GM08714 (cell line): ENCODE data around the gene LMLN.
"Not testable (repeated sequence)": the region's sequence is repeated elsewhere in the genome, so short reads cannot be mapped to it uniquely, and the experiment has no call there.

Experiments used
- H3K4me3 ChIP-seq: fragments of 200-500 bp; sonication (Bioruptor generic); 2 replicates; pipeline ENCODE4 v1.5.1; 2014; ENCODE audit warnings: mild to moderate bottlenecking, low read length, inconsistent platforms
- ZNF274 ChIP-seq: IDR thresholded peaks from 2 replicates; pipeline ENCODE4 v1.6.1; 2012; ENCODE audit warnings: mild to moderate bottlenecking, low read depth, low read length

LMLN gene

DNA sequence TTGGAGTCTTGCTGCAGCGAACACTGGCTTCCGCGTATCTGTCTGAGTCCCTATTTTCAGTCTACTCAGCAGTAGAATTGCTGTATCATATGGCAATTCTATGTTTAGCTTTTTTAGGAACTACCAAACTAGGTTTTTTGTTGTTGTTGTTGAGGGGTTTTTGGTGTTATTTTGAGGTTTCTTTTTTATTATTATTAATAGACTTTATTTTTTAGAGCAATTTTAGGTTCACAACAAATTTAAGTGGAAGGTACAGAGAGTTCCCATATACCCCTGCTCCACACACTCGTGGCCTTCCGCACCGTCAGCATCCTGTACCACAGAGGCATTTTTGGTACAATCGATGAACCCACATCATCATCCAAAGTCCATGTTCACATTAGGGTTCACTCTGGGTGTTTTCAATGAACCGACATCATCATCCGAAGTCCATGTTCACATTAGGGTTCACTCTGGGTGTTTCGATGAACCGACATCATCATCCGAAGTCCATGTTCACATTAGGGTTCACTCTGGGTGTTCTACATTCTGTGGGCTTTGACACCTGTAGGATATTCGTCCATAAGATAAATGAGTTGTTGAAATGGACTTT lies 67.9 kb downstream of the LMLN start:
- H3K4me3 ChIP-seq, result no peak overlapping the region
- TF ChIP-seq ZNF274, result no peak

- TF ChIP-seq ZNF274, result no peak
These were observed 68.7 kb downstream of the LMLN start for GRCh38 chr3:198028718-198029117.

DNA sequence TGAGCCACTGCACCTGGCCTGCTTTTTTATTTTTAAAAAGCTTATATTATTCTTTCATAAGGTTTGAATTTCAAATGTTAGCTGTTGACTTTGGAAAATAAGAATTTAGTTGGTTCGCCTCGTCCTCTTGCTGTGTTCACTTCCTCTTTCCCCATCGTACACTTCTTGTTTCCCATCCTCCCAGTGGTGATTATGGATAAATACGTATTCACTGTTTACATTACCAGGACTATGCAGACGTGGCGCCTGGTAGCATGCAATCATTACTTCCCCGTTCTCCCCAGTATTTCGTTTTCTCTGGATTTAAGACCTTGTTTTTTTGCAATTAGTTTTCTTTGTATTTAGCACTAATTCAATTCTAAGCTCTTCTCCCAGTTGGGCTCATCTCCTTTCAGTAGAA lies 70.1 kb downstream of the LMLN start:
- H3K4me3 ChIP-seq, result no peak overlapping the region
- TF ChIP-seq ZNF274, result no peak

More at GRCh38 chr3:198028718-198029117, 68.7 kb downstream of the LMLN start:
- no peak overlapping the region for H3K4me3 ChIP-seq

GRCh38 chr3:198030726-198031125 lies 70.7 kb downstream of the LMLN start:
- TF ChIP-seq ZNF274, result no peak

GRCh38 chr3:198032039-198032936 lies 72.3 kb downstream of the LMLN start:
- TF ChIP-seq ZNF274, result no peak
- no peak overlapping the region for H3K4me3 ChIP-seq

More at GRCh38 chr3:198030726-198031125, 70.7 kb downstream of the LMLN start:
- H3K4me3 ChIP-seq, result no peak overlapping the region

- no peak for TF ChIP-seq ZNF274
These were observed 83.1 kb downstream of the LMLN start for GRCh38 chr3:198043119-198043518.

DNA sequence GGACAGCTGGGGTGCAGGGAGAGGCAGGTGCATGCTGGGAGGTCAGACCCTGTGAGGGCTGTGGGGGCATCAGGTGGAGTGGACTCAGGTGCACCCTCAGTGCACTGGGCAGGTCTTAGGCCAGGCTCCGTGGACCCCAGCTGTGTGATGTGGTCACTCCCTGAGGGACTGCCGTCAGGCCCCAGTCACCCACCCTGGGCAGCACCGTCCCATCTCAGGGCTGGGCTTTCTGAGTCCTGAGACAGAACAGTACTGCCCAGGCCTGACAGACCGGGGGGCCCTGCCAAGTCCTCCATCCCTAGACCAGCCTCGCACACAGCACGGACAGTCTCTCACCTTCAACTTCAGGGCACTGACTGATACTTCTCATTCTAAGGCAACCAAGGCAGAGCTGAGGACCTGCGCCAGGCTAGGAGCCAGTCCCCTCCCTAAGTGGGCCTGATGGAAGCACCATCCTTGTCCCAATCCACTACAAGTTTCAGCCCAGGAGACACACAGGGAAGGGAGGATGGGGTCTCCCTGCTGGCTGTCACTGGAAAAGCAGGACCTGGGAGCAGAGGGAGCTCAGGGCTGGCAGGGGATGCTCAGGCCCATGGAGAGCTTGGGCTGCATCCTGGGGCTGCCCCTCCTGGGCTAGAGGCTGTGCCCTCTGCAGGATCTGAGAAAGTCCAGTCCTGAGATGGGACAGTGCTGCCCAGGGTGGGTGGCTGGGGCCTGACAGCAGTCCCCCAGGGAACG lies 86.3 kb downstream of the LMLN start:
- H3K4me3 ChIP-seq, result no peak overlapping the region

More at GRCh38 chr3:198043119-198043518, 83.1 kb downstream of the LMLN start:
- H3K4me3 ChIP-seq, result no peak overlapping the region

DNA sequence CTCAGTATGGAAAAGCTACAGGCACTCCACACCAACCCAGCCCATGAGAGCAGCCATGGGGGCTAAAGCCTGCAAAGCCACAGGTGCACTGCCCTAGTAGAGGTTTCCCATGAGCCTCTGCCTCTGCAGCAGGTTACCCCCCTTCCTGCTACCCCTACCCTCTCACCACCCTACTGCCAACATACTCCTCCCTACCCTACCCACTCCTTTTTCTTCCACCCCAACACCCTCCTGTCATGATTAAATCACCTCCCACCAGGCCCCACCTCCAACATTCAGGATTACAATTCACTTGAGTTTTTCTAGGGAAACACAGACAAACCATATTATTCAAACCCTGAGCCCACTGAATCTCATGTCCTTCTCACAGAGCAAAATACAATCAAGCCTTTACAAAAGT lies 88.4 kb downstream of the LMLN start:
- no peak overlapping the region for H3K4me3 ChIP-seq
- no peak for TF ChIP-seq ZNF274

More for the DNA sequence above, 86.3 kb downstream of the LMLN start:
- no peak for TF ChIP-seq ZNF274

DNA sequence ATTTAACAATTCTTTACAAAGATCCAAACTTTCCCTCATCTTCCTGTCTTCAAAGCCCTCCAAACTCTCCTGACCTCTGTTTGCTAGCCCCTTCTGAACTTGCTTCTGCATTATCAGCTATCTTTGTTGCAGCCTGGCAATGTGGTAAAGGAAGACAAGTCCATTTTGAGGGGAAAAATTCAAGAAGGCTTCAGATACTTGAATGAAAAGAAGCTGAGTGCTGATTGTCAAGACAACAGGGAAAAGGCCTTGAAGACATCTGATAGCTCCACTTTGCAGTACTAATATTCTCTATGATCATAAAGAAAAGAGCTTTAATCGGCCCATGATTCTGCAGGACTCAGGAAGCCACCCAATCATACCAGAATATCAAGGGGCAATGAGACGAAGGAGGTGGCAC lies 91.8 kb downstream of the LMLN start:
- no peak overlapping the region for H3K4me3 ChIP-seq
- no peak for TF ChIP-seq ZNF274

GRCh38 chr3:198053462-198053861 lies 93.4 kb downstream of the LMLN start:
- not testable (repeated sequence) for H3K4me3 ChIP-seq

DNA sequence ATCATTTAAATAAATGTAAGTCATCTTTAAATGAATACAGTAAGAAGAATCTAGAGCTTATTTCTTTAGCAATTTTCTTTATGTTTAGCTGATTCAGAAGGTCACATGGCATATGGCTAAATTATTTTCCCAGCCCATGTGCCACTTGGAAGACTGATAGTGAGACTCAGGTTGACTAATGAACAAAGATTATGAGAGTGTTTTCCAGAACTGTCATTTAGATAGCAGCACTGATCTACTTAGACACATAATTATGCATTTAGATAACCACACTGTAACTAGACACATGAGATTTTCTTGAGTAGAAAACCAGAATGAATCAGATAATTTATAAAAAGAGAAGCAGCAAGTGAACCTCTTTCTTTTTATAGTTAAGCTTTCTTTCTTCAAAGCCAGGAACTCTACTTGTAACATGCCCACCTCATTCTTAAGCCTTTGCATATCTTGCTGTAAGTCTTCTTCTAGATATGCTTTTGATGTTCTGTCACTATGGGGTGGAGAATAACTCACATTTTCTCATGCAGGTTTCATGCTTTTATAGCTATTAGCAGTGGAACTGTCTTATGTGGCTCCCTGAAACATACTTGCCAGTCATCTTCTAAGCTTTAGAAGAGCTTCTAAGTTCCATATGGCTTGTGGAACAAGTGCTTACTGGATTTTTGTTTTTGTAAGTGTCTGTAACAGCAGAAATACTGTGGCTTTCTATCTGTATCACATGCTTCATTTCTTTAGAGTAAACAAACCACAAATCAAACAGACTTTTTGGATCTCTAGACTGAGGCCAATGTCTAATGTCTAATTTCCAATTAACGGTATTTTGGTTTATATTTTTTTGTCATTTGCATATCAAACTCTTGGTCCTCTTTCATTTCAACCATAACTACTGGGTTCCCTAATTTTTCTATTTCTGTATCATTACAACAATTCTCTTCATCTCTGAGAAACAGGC lies 101.4 kb downstream of the LMLN start:
- TF ChIP-seq ZNF274, result no peak
- no peak overlapping the region for H3K4me3 ChIP-seq

DNA sequence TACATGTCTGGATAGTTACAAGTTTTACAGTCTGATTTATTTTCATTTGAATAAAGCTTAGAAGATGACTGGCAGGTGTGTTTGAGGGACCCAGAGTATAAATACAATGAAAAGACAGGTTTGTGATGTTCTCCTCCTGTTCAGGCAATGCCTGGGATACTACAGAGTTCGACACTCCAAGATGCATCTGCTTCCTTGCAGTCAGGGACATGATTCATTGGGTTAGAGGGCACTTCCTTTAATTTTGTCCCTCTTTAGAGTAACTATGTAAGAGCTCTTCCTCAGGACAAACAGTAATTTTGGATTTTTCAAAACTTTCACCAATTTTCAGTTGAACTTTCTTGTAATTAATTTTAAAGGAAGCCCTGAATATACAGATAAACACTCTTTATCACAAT lies 102.0 kb downstream of the LMLN start:
- no peak for TF ChIP-seq ZNF274
- no peak overlapping the region for H3K4me3 ChIP-seq

- no peak overlapping the region for H3K4me3 ChIP-seq
- TF ChIP-seq ZNF274, result no peak
These were observed 104.4 kb downstream of the LMLN start for GRCh38 chr3:198064420-198064819.

DNA sequence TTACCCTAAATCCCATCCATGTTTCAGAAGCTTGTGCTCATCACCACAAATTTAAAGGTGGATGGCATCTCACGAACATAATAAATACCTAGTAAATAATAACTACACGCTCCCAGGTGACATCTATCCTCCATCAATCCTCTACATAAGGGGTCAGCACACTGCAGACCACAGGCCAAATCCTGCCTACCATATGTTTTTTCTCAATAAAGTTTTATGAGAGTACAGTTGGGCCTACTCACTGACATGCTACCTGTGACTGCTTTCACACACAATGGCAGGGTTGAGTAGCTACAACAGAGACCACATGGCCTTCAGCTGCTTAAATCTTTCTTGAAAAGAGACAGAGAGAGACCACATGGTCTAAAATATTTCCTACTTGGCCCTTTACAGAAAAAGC lies 105.9 kb downstream of the LMLN start:
- no peak overlapping the region for H3K4me3 ChIP-seq
- no peak for TF ChIP-seq ZNF274

DNA sequence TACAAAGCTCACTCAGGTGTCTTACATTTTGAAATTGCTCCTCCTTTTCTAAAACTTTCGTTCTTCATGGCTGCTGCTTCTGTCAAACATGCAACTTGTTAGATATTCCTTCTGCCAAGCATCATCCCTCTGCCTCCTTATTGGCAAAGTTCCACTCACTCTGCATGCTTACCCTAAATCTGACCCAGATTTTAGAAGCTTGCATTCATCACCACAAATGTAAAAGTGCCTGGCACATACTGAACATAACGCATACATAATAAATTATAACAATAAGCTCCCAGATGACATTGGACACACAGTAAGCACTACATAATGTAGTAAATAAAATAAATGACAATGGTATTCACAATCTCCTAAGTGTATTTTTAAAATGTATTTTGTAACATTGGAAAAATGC lies 107.4 kb downstream of the LMLN start:
- TF ChIP-seq ZNF274, result no peak
- H3K4me3 ChIP-seq, result no peak overlapping the region
